ENCODE results near the gene C3. TPM values are rescaled to one million over a fixed set of nuclear protein-coding genes. Genes with fewer than 3 reads are reported as not detected.

Gene C3
- total RNA-seq, 1 donor from 2014 or later = 65.4 TPM

GRCh38 chr19:6730941-6731670, 10.7 kb upstream of the C3 start:
- DNase-seq = no peak

GRCh38 chr19:6730153-6730804, 9.8 kb upstream of the C3 start:
- DNase-seq = no peak

GRCh38 chr19:6729573-6730152, 9.2 kb upstream of the C3 start:
- DNase-seq = no peak

GRCh38 chr19:6728346-6728745, 7.9 kb upstream of the C3 start:
- DNase-seq = no peak

DNA sequence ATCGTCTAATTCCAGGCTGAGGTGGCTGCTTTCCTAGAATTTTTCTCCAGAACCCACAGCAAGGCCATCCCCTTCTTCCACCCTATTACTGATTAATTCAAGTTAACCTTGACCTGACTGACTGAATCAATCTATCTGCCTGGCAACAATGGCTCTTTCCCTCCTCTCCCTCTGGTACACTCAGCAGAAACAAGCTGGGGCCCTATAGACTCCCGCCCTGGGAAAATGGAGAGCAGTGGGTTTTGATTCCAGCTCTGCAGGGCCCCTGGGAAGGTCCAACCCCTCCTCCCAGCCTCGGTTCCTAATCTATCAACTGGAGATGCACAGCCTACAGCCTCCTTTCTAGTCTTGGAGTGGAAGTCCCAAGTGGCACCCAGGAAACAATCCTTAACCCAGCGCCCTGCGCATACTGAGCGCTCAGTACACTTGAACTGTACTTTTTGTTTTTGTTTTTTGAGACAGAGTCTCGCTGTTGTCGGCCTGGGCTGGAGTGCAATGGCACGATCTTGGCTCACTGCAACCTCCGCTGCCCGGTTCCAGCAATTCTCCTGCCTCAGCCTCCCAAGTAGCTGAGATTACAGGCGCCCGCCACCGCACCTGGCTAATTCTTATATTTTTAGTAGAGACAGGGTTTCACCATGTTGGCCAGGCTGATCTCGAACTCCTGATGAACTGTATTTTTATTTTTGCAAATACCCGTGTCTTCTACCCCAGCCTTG, 5.2 kb upstream of the C3 start:
- DNase-seq = no peak

GRCh38 chr19:6724631-6725492, 4.4 kb upstream of the C3 start:
- DNase-seq = no peak

GRCh38 chr19:6723738-6724137, 3.3 kb upstream of the C3 start:
- no peak for DNase-seq

GRCh38 chr19:6723108-6723618, 2.7 kb upstream of the C3 start:
- DNase-seq = no peak

DNA sequence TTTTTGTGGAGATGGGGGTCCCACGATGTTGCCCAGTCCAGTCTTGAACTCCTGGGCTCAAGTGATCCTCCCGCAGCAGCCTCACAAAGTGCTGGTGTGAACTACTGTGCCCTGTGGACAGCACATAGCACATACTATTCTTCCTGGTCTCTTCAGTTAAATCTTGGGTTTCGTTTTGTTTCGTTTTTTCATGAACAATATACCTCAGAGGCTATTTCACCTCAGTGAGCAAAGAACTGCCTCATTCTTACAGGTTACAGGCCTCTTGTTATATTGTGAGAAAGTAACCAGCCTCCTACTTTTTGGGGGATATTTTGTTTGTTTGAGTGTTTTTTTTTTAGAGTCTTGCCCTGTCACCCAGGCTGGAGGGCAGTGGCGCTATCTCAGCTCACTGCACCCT, 1.3 kb upstream of the C3 start:
- DNase-seq = no peak

- DNase-seq = no peak
These were observed 656 bp upstream of the C3 start for GRCh38 chr19:6721138-6721474.

DNA sequence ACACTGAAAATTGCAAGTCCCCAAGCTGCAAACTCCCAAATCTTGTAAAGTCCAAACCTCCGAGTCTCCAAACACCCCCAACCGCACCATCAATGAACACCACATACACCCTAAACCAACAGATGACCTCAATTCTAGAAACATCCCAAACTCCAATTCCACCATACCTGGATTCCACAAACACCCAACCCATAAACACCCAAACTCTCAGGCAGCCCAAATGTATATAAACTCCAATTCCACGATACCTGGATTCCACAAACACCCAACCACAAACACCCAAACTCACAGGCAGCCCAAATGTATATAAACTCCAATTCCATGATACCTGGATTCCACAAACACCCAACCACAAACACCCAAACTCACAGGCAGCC, 470 bp downstream of the C3 start:
- DNase-seq = no peak

DNA sequence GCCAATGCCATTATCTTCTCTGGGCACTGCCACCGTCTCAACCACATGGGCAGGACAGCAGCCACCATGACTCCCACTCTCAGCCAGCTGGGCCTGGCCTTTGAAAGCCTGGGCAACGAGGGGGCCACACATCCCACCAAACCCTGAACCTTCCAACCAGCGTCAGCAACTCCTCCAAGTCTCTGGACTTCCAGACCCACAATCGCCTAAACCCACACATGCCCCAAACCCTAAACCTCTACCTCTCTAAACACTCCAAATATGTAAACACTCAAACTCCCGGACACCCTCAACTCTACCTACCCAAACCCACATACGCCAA, 949 bp downstream of the C3 start:
- no peak for DNase-seq

GRCh38 chr19:6718741-6719539, 1.5 kb downstream of the C3 start:
- no peak for DNase-seq

DNA sequence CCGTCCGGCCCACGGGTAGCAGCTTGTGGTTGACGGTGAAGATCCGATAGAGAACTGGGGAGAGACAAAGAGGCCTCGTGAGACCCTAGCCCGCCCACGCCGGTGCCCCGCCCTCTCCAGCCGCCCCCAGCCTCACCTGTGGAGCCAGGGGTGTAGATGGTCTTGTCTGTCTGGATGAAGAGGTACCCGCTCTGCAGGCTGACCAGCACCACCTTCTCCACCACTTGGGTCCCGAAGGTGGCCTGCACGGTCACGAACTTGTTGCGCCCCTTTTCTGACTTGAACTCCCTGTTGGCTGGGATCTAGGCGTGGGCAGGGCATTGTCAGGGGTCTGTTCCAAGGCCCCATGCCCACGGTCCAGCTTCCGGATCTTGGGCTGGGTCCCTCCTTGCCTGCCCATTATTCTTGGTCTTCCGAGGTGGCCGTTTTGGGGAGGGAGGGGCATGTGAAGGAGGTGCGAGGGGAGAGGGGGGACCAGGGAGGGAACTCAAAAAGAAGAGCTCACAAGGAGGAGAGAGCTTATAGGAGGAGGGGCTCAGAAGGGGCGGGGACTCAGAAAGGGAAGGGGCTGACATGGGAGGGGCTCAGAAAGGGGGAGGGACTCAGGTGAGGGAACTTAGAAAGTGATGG, 2.2 kb downstream of the C3 start:
- no peak for DNase-seq

GRCh38 chr19:6717441-6717971, 2.9 kb downstream of the C3 start:
- no peak for DNase-seq

- DNase-seq = no peak
These were observed 3.4 kb downstream of the C3 start for GRCh38 chr19:6717036-6717435.

DNA sequence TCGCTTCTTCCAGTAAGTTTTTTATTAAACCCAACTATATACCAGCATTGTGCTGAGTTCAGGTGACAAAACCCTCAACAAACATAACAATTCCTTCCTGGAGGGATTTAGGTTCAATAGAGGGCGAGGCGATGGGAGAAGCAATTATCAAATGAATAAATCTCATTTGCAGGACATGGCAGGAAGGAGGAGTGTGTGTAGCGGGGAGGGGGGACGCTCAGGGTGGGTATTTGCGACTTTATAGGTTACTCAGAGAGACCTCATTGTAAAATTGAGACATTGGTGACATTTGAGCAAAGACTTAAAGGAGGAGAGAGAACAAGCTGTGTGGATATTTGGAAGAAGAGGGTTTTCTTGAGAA, 3.9 kb downstream of the C3 start:
- DNase-seq = no peak

DNA sequence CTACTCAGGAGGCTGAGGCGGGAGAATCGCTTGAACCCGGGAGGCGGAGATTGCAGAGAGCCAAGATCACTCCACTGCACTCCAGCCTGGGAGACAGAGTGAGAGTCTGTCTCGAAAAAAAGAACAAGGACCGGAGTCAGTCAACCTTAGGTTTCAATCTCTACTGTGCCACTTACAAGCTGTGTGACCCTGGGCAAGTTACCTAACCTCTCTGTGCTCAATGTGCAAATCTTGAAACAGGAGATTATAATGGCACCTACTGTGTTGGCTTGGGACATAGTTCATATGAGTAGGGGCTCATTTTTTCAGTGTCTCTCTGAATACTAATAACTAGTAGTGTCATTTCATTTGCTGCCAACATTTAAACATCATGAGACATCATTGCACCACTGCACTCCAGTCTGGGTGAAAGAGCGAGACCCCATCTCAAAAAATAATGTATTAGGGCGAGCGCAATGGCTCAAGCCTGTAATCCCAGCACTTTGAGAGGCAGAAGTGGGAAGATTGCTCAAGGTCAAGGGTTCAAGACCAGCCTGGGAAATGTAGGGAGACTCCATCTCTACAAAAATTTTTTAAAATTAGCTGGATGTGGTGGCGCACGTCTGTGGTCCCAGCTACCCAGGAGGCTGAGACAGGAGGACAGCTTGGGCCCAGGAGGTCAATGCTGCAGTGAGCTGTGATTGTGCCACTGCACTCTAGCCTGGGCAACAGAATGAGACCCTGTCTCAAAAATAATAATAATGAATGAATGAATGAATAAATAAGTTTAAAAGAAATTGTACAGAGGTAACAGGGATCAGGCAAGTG, 5.5 kb downstream of the C3 start:
- DNase-seq = no peak

DNA sequence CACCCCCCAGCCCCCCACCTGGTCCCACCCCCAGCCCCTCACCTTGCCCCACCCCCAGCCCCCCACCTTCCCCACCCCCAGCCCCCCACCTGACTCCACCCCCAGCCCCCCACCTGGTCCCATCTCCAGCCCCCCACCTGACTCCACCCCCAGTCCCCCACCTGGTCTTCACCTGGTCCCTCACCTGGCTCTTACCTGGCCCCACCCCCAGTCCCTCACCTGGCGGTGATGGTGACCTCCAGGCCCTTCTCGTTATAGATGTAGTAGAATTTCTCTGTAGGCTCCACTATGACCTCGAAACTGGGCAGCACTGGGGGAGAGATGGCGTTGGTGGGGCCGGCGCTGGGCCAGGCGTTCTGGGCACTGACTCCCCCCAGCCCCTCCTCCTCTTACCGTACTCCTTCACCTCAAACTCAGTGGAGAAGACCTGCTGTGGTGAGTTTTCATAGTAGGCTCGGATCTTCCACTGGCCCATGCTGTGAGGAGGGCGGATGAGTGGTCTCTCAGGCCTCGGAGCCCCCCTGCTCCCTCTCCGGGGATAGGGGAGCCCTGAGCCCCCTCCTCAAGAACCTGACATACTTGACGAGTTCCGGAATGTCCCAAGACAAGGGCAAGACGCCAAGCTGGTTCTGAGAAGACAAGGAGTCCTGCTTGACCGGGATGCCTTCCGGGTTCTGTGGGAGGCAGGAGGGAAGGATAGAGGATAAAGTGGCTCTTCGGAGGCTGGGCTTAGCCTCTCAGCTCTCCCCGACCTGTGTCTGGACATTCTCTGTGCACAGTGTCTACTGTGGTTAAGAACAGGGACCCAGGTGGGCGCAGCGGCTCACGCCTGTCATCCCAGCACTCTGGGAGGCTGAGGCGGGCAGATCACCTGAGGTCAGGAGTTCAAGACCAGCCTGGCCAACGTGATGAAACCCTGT, 6.4 kb downstream of the C3 start:
- DNase-seq = no peak

All from skin of body (tissue), 2 donors.